ENCODE data around the gene PGAM1.

PGAM1 gene

GRCh38 chr10:97428572-97428981 is 2.6 kb downstream of the PGAM1 start:
- no peak overlapping the region for H3K9ac ChIP-seq (ENCODE audit: low read length)
- H3K23ac ChIP-seq (ENCODE audit: low read length) = no peak overlapping the region
- H3K4me3 ChIP-seq (ENCODE audit: low read depth, low read length) = no peak overlapping the region
- no peak overlapping the region for H2BK5ac ChIP-seq (ENCODE audit: low read depth, low read length, poor library complexity)
- no peak overlapping the region for H4K8ac ChIP-seq (ENCODE audit: low read depth, low read length)
- no peak overlapping the region for H3K18ac ChIP-seq (ENCODE audit: low read length)
- no peak overlapping the region for H2AK5ac ChIP-seq (ENCODE audit: low read length)
- no peak for DNase-seq
- H3K4me2 ChIP-seq (ENCODE audit: low read length) = peak overlapping the region; percentile 70
- H3K27ac ChIP-seq (ENCODE audit: low read depth, low read length) = peak overlapping the region; percentile 37
- H3K14ac ChIP-seq (ENCODE audit: low read length) = no peak overlapping the region
- no peak overlapping the region for H2AFZ ChIP-seq (ENCODE audit: insufficient read depth, low read length, poor library complexity)
- no CpG with 5 or more reads among the region's 4 CpGs for WGBS (ENCODE audit: extremely low coverage, insufficient coverage, insufficient read length)
- peak overlapping the region; percentile 57 for H3K4ac ChIP-seq (ENCODE audit: low read depth, low read length)
- no peak overlapping the region for H2BK120ac ChIP-seq (ENCODE audit: insufficient read depth, low read length, poor library complexity)
- peaks cover 15 to 25% of the 10 kb centered on the region in 2 experiments for H3K36me3 ChIP-seq (ENCODE audit: control insufficient read depth in 1 of 2, insufficient read depth in 2 of 2, low read length in 2 of 2)
- peaks cover 14% of the 10 kb centered on the region for H3K79me2 ChIP-seq (ENCODE audit: control insufficient read depth, insufficient read depth, low read length, poor library complexity)
- peaks cover 2 to 5% of the 10 kb centered on the region in 2 experiments for H3K4me1 ChIP-seq (ENCODE audit: control insufficient read depth in 1 of 2, insufficient read depth in 2 of 2, low read length in 2 of 2)
- no peak overlapping the region for H4K12ac ChIP-seq (ENCODE audit: low read depth, low read length)
- H3K27me3 ChIP-seq (ENCODE audit: insufficient read depth, low read length) = no peaks in the 10 kb centered on the region
- peaks cover 12% of the 10 kb centered on the region for H3K79me1 ChIP-seq (ENCODE audit: low read length)
- no peak overlapping the region for H2BK12ac ChIP-seq (ENCODE audit: low read length)
- H4K91ac ChIP-seq (ENCODE audit: low read depth, low read length) = no peak overlapping the region
- H3K9me3 ChIP-seq (ENCODE audit: insufficient read depth, low read depth, low read length) = no peaks in the 10 kb centered on the region

GRCh38 chr10:97434055-97434454 is 8.1 kb downstream of the PGAM1 start:
- Histone ChIP-seq H3K4me2 (ENCODE audit: low read length) (no peak overlapping the region), H3K27ac (ENCODE audit: low read depth, low read length) (no peak overlapping the region), H2AFZ (ENCODE audit: insufficient read depth, low read length, poor library complexity) (no peak overlapping the region), H4K91ac (ENCODE audit: low read depth, low read length) (no peak overlapping the region), H3K9ac (ENCODE audit: low read length) (no peak overlapping the region), H3K23ac (ENCODE audit: low read length) (no peak overlapping the region), H2BK5ac (ENCODE audit: low read depth, low read length, poor library complexity) (no peak overlapping the region), H3K14ac (ENCODE audit: low read length) (no peak overlapping the region), H3K36me3 (ENCODE audit: control insufficient read depth in 1 of 2, insufficient read depth in 2 of 2, low read length in 2 of 2) (peaks cover 42 to 56% of the 10 kb centered on the region in 2 experiments), H4K12ac (ENCODE audit: low read depth, low read length) (no peak overlapping the region), H3K4ac (ENCODE audit: low read depth, low read length) (no peak overlapping the region), H3K18ac (ENCODE audit: low read length) (no peak overlapping the region), H2BK120ac (ENCODE audit: insufficient read depth, low read length, poor library complexity) (no peak overlapping the region), H3K79me2 (ENCODE audit: control insufficient read depth, insufficient read depth, low read length, poor library complexity) (peaks cover 1% of the 10 kb centered on the region), H2BK12ac (ENCODE audit: low read length) (no peak overlapping the region), H3K27me3 (ENCODE audit: insufficient read depth, low read length) (no peaks in the 10 kb centered on the region), H4K8ac (ENCODE audit: low read depth, low read length) (no peak overlapping the region), H3K79me1 (ENCODE audit: low read length) (no peaks in the 10 kb centered on the region), H2AK5ac (ENCODE audit: low read length) (no peak overlapping the region), H3K9me3 (ENCODE audit: insufficient read depth, low read depth, low read length) (no peaks in the 10 kb centered on the region), H3K4me3 (ENCODE audit: low read depth, low read length) (no peak overlapping the region), H3K4me1 (ENCODE audit: control insufficient read depth in 1 of 2, insufficient read depth in 2 of 2, low read length in 2 of 2) (no peaks in the 10 kb centered on the region)
- DNase-seq = no peak

- no peak overlapping the region for H3K4me3 ChIP-seq (ENCODE audit: low read depth, low read length)
- H3K27ac ChIP-seq (ENCODE audit: low read depth, low read length) = no peak overlapping the region
- no peak overlapping the region for H2AK5ac ChIP-seq (ENCODE audit: low read length)
- WGBS (ENCODE audit: extremely low coverage, insufficient coverage, insufficient read length) = no CpG with 5 or more reads among the region's 1 CpG
- no peak overlapping the region for H2BK120ac ChIP-seq (ENCODE audit: insufficient read depth, low read length, poor library complexity)
- H3K14ac ChIP-seq (ENCODE audit: low read length) = no peak overlapping the region
- no peak overlapping the region for H2BK5ac ChIP-seq (ENCODE audit: low read depth, low read length, poor library complexity)
- no peak overlapping the region for H2AFZ ChIP-seq (ENCODE audit: insufficient read depth, low read length, poor library complexity)
- no peak overlapping the region for H4K12ac ChIP-seq (ENCODE audit: low read depth, low read length)
- H3K18ac ChIP-seq (ENCODE audit: low read length) = no peak overlapping the region
- no peaks in the 10 kb centered on the region for H3K79me2 ChIP-seq (ENCODE audit: control insufficient read depth, insufficient read depth, low read length, poor library complexity)
- no peaks in the 10 kb centered on the region for H3K27me3 ChIP-seq (ENCODE audit: insufficient read depth, low read length)
- H2BK12ac ChIP-seq (ENCODE audit: low read length) = no peak overlapping the region
- peaks cover 40 to 57% of the 10 kb centered on the region in 2 experiments for H3K36me3 ChIP-seq (ENCODE audit: control insufficient read depth in 1 of 2, insufficient read depth in 2 of 2, low read length in 2 of 2)
- no peaks in the 10 kb centered on the region for H3K9me3 ChIP-seq (ENCODE audit: insufficient read depth, low read depth, low read length)
- no peak overlapping the region for H4K91ac ChIP-seq (ENCODE audit: low read depth, low read length)
- no peak overlapping the region for H3K4me2 ChIP-seq (ENCODE audit: low read length)
- H3K23ac ChIP-seq (ENCODE audit: low read length) = no peak overlapping the region
- DNase-seq = no peak
- H3K79me1 ChIP-seq (ENCODE audit: low read length) = no peaks in the 10 kb centered on the region
- H4K8ac ChIP-seq (ENCODE audit: low read depth, low read length) = no peak overlapping the region
- H3K9ac ChIP-seq (ENCODE audit: low read length) = no peak overlapping the region
- no peak overlapping the region for H3K4ac ChIP-seq (ENCODE audit: low read depth, low read length)
- H3K4me1 ChIP-seq (ENCODE audit: control insufficient read depth in 1 of 2, insufficient read depth in 2 of 2, low read length in 2 of 2) = no peaks in the 10 kb centered on the region
These were observed 8.6 kb downstream of the PGAM1 start for GRCh38 chr10:97434557-97434956.

GRCh38 chr10:97435211-97435610 is 9.2 kb downstream of the PGAM1 start:
- no peak for DNase-seq
- Histone ChIP-seq H2BK5ac (ENCODE audit: low read depth, low read length, poor library complexity) (no peak overlapping the region), H3K79me2 (ENCODE audit: control insufficient read depth, insufficient read depth, low read length, poor library complexity) (no peaks in the 10 kb centered on the region), H3K14ac (ENCODE audit: low read length) (no peak overlapping the region), H3K4me3 (ENCODE audit: low read depth, low read length) (no peak overlapping the region), H4K91ac (ENCODE audit: low read depth, low read length) (no peak overlapping the region), H4K8ac (ENCODE audit: low read depth, low read length) (no peak overlapping the region), H3K9me3 (ENCODE audit: insufficient read depth, low read depth, low read length) (no peaks in the 10 kb centered on the region), H2BK120ac (ENCODE audit: insufficient read depth, low read length, poor library complexity) (no peak overlapping the region), H3K4me1 (ENCODE audit: control insufficient read depth in 1 of 2, insufficient read depth in 2 of 2, low read length in 2 of 2) (no peaks in the 10 kb centered on the region), H3K23ac (ENCODE audit: low read length) (no peak overlapping the region), H2AK5ac (ENCODE audit: low read length) (no peak overlapping the region), H4K12ac (ENCODE audit: low read depth, low read length) (no peak overlapping the region), H3K79me1 (ENCODE audit: low read length) (no peaks in the 10 kb centered on the region), H3K27ac (ENCODE audit: low read depth, low read length) (no peak overlapping the region), H3K9ac (ENCODE audit: low read length) (no peak overlapping the region), H3K18ac (ENCODE audit: low read length) (no peak overlapping the region), H2BK12ac (ENCODE audit: low read length) (no peak overlapping the region), H2AFZ (ENCODE audit: insufficient read depth, low read length, poor library complexity) (no peak overlapping the region), H3K36me3 (ENCODE audit: control insufficient read depth in 1 of 2, insufficient read depth in 2 of 2, low read length in 2 of 2) (peaks cover 40 to 57% of the 10 kb centered on the region in 2 experiments), H3K27me3 (ENCODE audit: insufficient read depth, low read length) (no peaks in the 10 kb centered on the region), H3K4me2 (ENCODE audit: low read length) (no peak overlapping the region), H3K4ac (ENCODE audit: low read depth, low read length) (no peak overlapping the region)
- WGBS (ENCODE audit: extremely low coverage, insufficient coverage, insufficient read length) = 100% methylated on average over 1 of the region's 6 CpGs
